Measurements from ENCODE around the gene KIF13A.

GRCh38 chr6:17744019-17744756 lies 243.2 kb downstream of the KIF13A start:
- TF ChIP-seq CTCF (IDR thresholded peaks at IDR 0.05), result no peak
- no peak for TF ChIP-seq POLR2A (IDR thresholded peaks at IDR 0.05)
- TF ChIP-seq EP300 (IDR thresholded peaks at IDR 0.05; ENCODE audit: low read depth), result no peak
- TF ChIP-seq POLR2AphosphoS5 (IDR thresholded peaks at IDR 0.05), result no peak
